Panc1 (cell line): Measurements from ENCODE around the gene SLC66A2. TPM values are rescaled to one million over a fixed set of nuclear protein-coding genes. Genes with fewer than 3 reads are reported as not detected.

Experiments used
- ATAC-seq: fragments of 200-7000 bp; cut with Tn5 transposase; 2 replicates; pipeline ENCODE4 v1.9.1; 2020; ENCODE audit warnings: mild to moderate bottlenecking, moderate library complexity
- BruUV-seq: library from RNA; stranded (reverse); fragments of 400-500 nt; replicated peaks from 2 replicates; lab custom pipeline; 2021; lab: Mats Ljungman, UMichigan
- CTCF ChIA-PET: fragments of 300-600 bp; sonication (Branson Sonifier 250); formaldehyde crosslinking; loops from one replicate; lab custom pipeline; 2022; ENCODE audit warnings: antibody characterized with exemption; lab: Charles Lee
- POLR2A ChIA-PET: fragments of 300-600 bp; sonication (Branson Sonifier 250); formaldehyde crosslinking; loops from one replicate; lab custom pipeline; 2022; ENCODE audit warnings: antibody characterized with exemption; lab: Charles Lee
- DNase-seq: peaks from one replicate; pipeline ENCODE4 v3.0.0-alpha.2; 2010; ENCODE audit warnings: low read depth, low spot score
- H3K27ac ChIP-seq: 2 replicates; pipeline ENCODE4 v1.5.1; 2011; ENCODE audit warnings: mild to moderate bottlenecking, low read length, inconsistent platforms
- H3K27me3 ChIP-seq: fragments of 200-500 bp; sonication (Bioruptor generic); 2 replicates; pipeline ENCODE4 v1.6.0; 2014; ENCODE audit warnings: low read length, inconsistent platforms; ENCODE audit not compliant: control insufficient read depth, insufficient read depth
- H3K36me3 ChIP-seq: fragments of 200-500 bp; sonication (Bioruptor generic); 2 replicates; pipeline ENCODE4 v1.5.1; 2014; ENCODE audit warnings: inconsistent platforms, mild to moderate bottlenecking, low read length, moderate library complexity; ENCODE audit not compliant: control insufficient read depth, insufficient read depth
- H3K4me1 ChIP-seq: 2 replicates; pipeline ENCODE4 v1.5.1; 2011; ENCODE audit warnings: inconsistent platforms, mild to moderate bottlenecking, low read length, moderate library complexity; ENCODE audit not compliant: control insufficient read depth, insufficient read depth
- H3K4me3 ChIP-seq, 2 experiments: 2 replicates each; pipeline ENCODE4 v1.5.1; 2011 to 2012; ENCODE audit warnings: low read depth in 2 of 2, low read length in 2 of 2, mild to moderate bottlenecking in 2 of 2, inconsistent platforms in 1 of 2, moderate library complexity in 1 of 2
- H3K9me3 ChIP-seq: fragments of 200-500 bp; sonication (Bioruptor generic); 2 replicates; pipeline ENCODE4 v1.5.1; 2014; ENCODE audit warnings: low read depth, mild to moderate bottlenecking, inconsistent platforms, low read length, moderate library complexity; ENCODE audit not compliant: control insufficient read depth, insufficient read depth
- CTCF ChIP-seq: fragments of 450-650 bp; IDR thresholded peaks from 2 replicates; pipeline ENCODE4 v1.5.1; 2017; ENCODE audit warnings: mild to moderate bottlenecking
- POLR2AphosphoS5 ChIP-seq: IDR thresholded peaks from 2 replicates; pipeline ENCODE4 v1.6.1; 2012; ENCODE audit warnings: mild to moderate bottlenecking, low read depth, low read length, moderate library complexity
- REST ChIP-seq, 2 experiments: IDR thresholded peaks; 2 replicates each; pipeline ENCODE4 v1.6.1; 2011 to 2012; ENCODE audit warnings: low read depth in 2 of 2, control low read depth in 1 of 2, low read length in 1 of 2, mild to moderate bottlenecking in 1 of 2, moderate library complexity in 1 of 2; ENCODE audit not compliant: insufficient read depth in 1 of 2
- SIN3A ChIP-seq: IDR thresholded peaks from 2 replicates; pipeline ENCODE4 v1.6.1; 2012; ENCODE audit warnings: low read depth, mild to moderate bottlenecking, low read length, moderate library complexity, borderline replicate concordance; ENCODE audit not compliant: insufficient read depth
- TCF7L2 ChIP-seq: IDR thresholded peaks from 2 replicates; pipeline ENCODE4 v1.6.1; 2011; ENCODE audit warnings: mild to moderate bottlenecking, low read depth, low read length, inconsistent platforms
- in situ Hi-C: cut with HindIII; loops from 2 replicates; pipeline ENCODE4 v1.10.0; 2016; ENCODE audit warnings: low sequenced_read_pairs, low pct_unique_long_range_greater_than_20kb
- intact Hi-C: fragments of 100-400 bp; cut with micrococcal nuclease; formaldehyde crosslinking; loops from one replicate; pipeline ENCODE4 v1.10.0; 2022; ENCODE audit not compliant: unreplicated experiment
- total RNA-seq: library from RNA; stranded (reverse); gene quantifications from one replicate; pipeline ENCODE4 v1.2.1, GENCODE V29; 2021; ENCODE audit not compliant: unreplicated experiment

SLC66A2 gene
- total RNA-seq, 1 experiment from 2014 or later = 92.5 TPM

GRCh38 chr18:79853303-79853992 is 98.0 kb downstream of the SLC66A2 start:
- POLR2A ChIA-PET = no interaction called here
- ATAC-seq = no peak
- intact Hi-C loops (no loop called here), in situ Hi-C loops (no loop called here)
- Histone ChIP-seq H3K9me3 (no peaks in the 10 kb centered on the region), H3K4me1 (0 out of 2 replicates have a peak, but pooled peaks cover 3% of the 10 kb centered on the region), H3K27ac (no peak overlapping the region), H3K4me3 (no peak overlapping the region), H3K36me3 (no peaks in the 10 kb centered on the region), H3K27me3 (no peaks in the 10 kb centered on the region; the same call in 1 of the 2 replicates)
- DNase-seq = no peak
- CTCF ChIA-PET = no interaction called here
- BruUV-seq = no TSS peak
- no peak for TF ChIP-seq POLR2AphosphoS5
- no peak for TF ChIP-seq REST (IDR thresholded peaks at IDR 0.05; ENCODE audit: insufficient read depth in 1 of 2, low read depth in 2 of 2, low read length in 1 of 2)
- TF ChIP-seq TCF7L2 = no peak
- no peak for TF ChIP-seq CTCF
- TF ChIP-seq SIN3A = no peak

GRCh38 chr18:79852561-79853302 is 98.7 kb downstream of the SLC66A2 start:
- in situ Hi-C loops = no loop called here
- ATAC-seq (no peak), DNase-seq (no peak)
- H3K9me3 ChIP-seq = no peaks in the 10 kb centered on the region
- H3K27me3 ChIP-seq = no peaks in the 10 kb centered on the region; the same call in 1 of the 2 replicates
- ChIA-PET POLR2A (no interaction called here), CTCF (no interaction called here)
- no TSS peak for BruUV-seq
- H3K36me3 ChIP-seq = no peaks in the 10 kb centered on the region
- H3K27ac ChIP-seq = no peak overlapping the region
- H3K4me1 ChIP-seq = 0 out of 2 replicates have a peak, but pooled peaks cover 3% of the 10 kb centered on the region
- no peak overlapping the region for H3K4me3 ChIP-seq
- TF ChIP-seq CTCF (no peak), SIN3A (no peak), TCF7L2 (no peak), REST (IDR thresholded peaks at IDR 0.05; ENCODE audit: insufficient read depth in 1 of 2, low read depth in 2 of 2, low read length in 1 of 2) (no peak), POLR2AphosphoS5 (no peak)
- intact Hi-C loops = no loop called here
